ENCODE results near the gene SLC18A2.

SLC18A2 gene

DNA sequence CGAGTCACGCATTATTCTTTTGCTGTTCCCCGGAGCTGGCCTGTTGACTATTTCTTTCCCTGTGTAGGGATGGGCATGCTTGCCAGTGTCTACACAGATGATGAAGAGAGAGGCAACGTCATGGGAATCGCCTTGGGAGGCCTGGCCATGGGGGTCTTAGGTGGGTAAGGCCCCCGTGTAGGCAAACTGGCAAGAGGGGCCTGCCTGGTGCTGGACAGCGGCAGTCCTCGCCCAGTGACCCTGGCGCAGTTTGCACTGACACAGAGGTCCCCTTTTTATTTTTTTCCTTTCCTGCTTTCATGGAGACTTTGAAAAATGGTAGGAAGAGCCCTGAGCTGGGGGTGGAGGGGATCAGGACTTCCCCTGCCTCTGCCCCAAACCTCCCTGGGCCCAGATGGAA, 13.4 kb downstream of the SLC18A2 start:
- Histone ChIP-seq H3K27me3 (ENCODE audit: insufficient read depth, low read length) (no peaks in the 10 kb centered on the region), H3K4me1 (ENCODE audit: insufficient read depth, low read length) (peaks cover 10% of the 10 kb centered on the region), H3K36me3 (ENCODE audit: insufficient read depth, low read length) (no peaks in the 10 kb centered on the region), H3K27ac (ENCODE audit: low read depth, low read length) (no peak overlapping the region), H3K9me3 (ENCODE audit: insufficient read depth, low read depth, low read length) (no peaks in the 10 kb centered on the region), H3K9ac (ENCODE audit: low read depth, low read length) (no peak overlapping the region), H3K4me3 (ENCODE audit: low read length) (no peak overlapping the region)
- 79% methylated on average over 9 of the region's 9 CpGs for WGBS

DNA sequence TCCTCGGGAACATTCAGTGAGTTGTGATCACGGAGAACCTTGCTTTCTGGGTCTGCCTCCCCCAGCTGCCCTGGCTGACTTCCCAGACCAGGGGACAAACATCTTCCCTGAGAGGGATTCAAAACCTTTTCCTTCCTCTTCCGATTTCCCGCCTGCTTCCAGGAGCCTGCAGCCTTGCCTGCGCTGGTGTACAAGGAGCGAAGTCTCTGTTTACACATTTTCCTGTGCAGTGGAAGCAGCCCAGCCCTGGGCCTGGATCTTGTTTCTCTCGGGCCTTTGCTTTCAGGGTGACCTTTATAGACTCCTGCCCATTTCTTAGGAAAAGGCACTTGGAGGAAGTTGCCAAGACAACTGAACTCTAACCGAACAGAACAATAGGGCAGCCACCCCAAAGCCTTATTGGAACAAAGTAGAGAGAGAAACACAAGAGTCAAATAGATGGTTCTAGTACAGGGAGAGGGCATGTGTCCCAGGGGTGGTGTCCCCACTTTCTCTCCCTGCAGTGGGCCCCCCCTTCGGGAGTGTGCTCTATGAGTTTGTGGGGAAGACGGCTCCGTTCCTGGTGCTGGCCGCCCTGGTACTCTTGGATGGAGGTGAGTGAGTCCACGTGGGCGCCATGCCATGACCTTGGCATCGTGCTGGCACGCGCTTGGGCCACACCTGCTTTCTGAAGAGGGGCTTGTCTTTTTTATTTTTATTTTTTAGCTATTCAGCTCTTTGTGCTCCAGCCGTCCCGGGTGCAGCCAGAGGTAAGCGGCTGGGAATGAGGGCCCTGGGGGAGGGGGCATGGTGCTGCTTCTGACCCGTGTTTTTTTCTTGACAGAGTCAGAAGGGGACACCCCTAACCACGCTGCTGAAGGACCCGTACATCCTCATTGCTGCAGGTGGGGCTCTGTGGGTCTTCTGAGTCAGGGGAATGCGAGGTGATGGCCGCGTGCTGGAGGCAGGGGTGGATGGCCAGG, 14.1 kb downstream of the SLC18A2 start:
- no peak overlapping the region for H3K27ac ChIP-seq (ENCODE audit: low read depth, low read length)
- WGBS = 90% methylated on average over 26 of the region's 26 CpGs
- H3K4me3 ChIP-seq (ENCODE audit: low read length) = no peak overlapping the region
- H3K27me3 ChIP-seq (ENCODE audit: insufficient read depth, low read length) = no peaks in the 10 kb centered on the region
- no peaks in the 10 kb centered on the region for H3K36me3 ChIP-seq (ENCODE audit: insufficient read depth, low read length)
- H3K9me3 ChIP-seq (ENCODE audit: insufficient read depth, low read depth, low read length) = no peaks in the 10 kb centered on the region
- no peak overlapping the region for H3K9ac ChIP-seq (ENCODE audit: low read depth, low read length)
- H3K4me1 ChIP-seq (ENCODE audit: insufficient read depth, low read length) = peaks cover 15% of the 10 kb centered on the region

- WGBS = 90% methylated on average over 9 of the region's 9 CpGs
- H3K4me3 ChIP-seq (ENCODE audit: low read length) = no peak overlapping the region
Measured at GRCh38 chr10:117255835-117256460, 15.0 kb downstream of the SLC18A2 start.

DNA sequence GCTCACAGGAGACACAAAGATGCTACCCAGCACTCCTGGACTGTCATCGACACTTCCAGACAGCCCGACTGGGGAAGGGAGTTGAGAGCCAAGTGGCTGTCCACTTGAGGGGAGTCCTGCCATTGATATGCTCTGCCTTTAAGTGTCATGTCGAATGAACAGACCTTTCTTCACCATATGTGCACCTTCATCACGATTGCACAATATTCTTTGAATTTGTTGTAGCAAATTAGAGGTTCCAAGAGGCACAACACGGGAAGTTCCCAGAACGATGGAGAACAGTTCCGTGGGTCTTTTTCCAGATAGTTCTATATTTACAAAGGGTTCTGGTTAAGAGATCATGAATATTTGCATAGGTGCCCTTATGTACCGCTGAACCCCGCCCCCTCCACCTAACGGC, 16.0 kb downstream of the SLC18A2 start:
- Histone ChIP-seq H3K27me3 (ENCODE audit: insufficient read depth, low read length) (no peaks in the 10 kb centered on the region), H3K9me3 (ENCODE audit: insufficient read depth, low read depth, low read length) (no peaks in the 10 kb centered on the region), H3K4me3 (ENCODE audit: low read length) (no peak overlapping the region), H3K4me1 (ENCODE audit: insufficient read depth, low read length) (peaks cover 13% of the 10 kb centered on the region; the same call in 1 of the 2 replicates), H3K9ac (ENCODE audit: low read depth, low read length) (no peak overlapping the region), H3K27ac (ENCODE audit: low read depth, low read length) (no peak overlapping the region), H3K36me3 (ENCODE audit: insufficient read depth, low read length) (no peaks in the 10 kb centered on the region)
- 87% methylated on average over 10 of the region's 10 CpGs for WGBS

More at GRCh38 chr10:117255835-117256460, 15.0 kb downstream of the SLC18A2 start:
- Histone ChIP-seq H3K4me1 (ENCODE audit: insufficient read depth, low read length) (peaks cover 20% of the 10 kb centered on the region), H3K36me3 (ENCODE audit: insufficient read depth, low read length) (no peaks in the 10 kb centered on the region), H3K27me3 (ENCODE audit: insufficient read depth, low read length) (no peaks in the 10 kb centered on the region), H3K27ac (ENCODE audit: low read depth, low read length) (no peak overlapping the region), H3K9ac (ENCODE audit: low read depth, low read length) (no peak overlapping the region), H3K9me3 (ENCODE audit: insufficient read depth, low read depth, low read length) (no peaks in the 10 kb centered on the region)

GRCh38 chr10:117257721-117258120, 16.8 kb downstream of the SLC18A2 start:
- H3K4me1 ChIP-seq (ENCODE audit: insufficient read depth, low read length) = peaks cover 13% of the 10 kb centered on the region; the same call in 1 of the 2 replicates
- no peak overlapping the region for H3K9ac ChIP-seq (ENCODE audit: low read depth, low read length)
- no peak overlapping the region for H3K4me3 ChIP-seq (ENCODE audit: low read length)
- no peak overlapping the region for H3K27ac ChIP-seq (ENCODE audit: low read depth, low read length)
- WGBS = 82% methylated on average over 3 of the region's 3 CpGs
- H3K27me3 ChIP-seq (ENCODE audit: insufficient read depth, low read length) = no peaks in the 10 kb centered on the region
- no peaks in the 10 kb centered on the region for H3K9me3 ChIP-seq (ENCODE audit: insufficient read depth, low read depth, low read length)
- no peaks in the 10 kb centered on the region for H3K36me3 ChIP-seq (ENCODE audit: insufficient read depth, low read length)

GRCh38 chr10:117259279-117259678, 18.4 kb downstream of the SLC18A2 start:
- Histone ChIP-seq H3K9ac (ENCODE audit: low read depth, low read length) (no peak overlapping the region), H3K36me3 (ENCODE audit: insufficient read depth, low read length) (no peaks in the 10 kb centered on the region), H3K9me3 (ENCODE audit: insufficient read depth, low read depth, low read length) (no peaks in the 10 kb centered on the region), H3K27ac (ENCODE audit: low read depth, low read length) (no peak overlapping the region), H3K4me1 (ENCODE audit: insufficient read depth, low read length) (peaks cover 13% of the 10 kb centered on the region; the same call in 1 of the 2 replicates), H3K27me3 (ENCODE audit: insufficient read depth, low read length) (no peaks in the 10 kb centered on the region), H3K4me3 (ENCODE audit: low read length) (no peak overlapping the region)
- 98% methylated on average over 3 of the region's 3 CpGs for WGBS

GRCh38 chr10:117260084-117260483, 19.2 kb downstream of the SLC18A2 start:
- H3K27me3 ChIP-seq (ENCODE audit: insufficient read depth, low read length) = no peaks in the 10 kb centered on the region
- 50% methylated on average over 4 of the region's 4 CpGs for WGBS

GRCh38 chr10:117261501-117261900, 20.6 kb downstream of the SLC18A2 start:
- Histone ChIP-seq H3K4me1 (ENCODE audit: insufficient read depth, low read length) (peaks cover 13% of the 10 kb centered on the region; the same call in 1 of the 2 replicates), H3K27ac (ENCODE audit: low read depth, low read length) (no peak overlapping the region), H3K4me3 (ENCODE audit: low read length) (no peak overlapping the region), H3K9ac (ENCODE audit: low read depth, low read length) (no peak overlapping the region), H3K9me3 (ENCODE audit: insufficient read depth, low read depth, low read length) (no peaks in the 10 kb centered on the region), H3K27me3 (ENCODE audit: insufficient read depth, low read length) (no peaks in the 10 kb centered on the region), H3K36me3 (ENCODE audit: insufficient read depth, low read length) (no peaks in the 10 kb centered on the region)
- WGBS = 87% methylated on average over 3 of the region's 3 CpGs

More at GRCh38 chr10:117260084-117260483, 19.2 kb downstream of the SLC18A2 start:
- Histone ChIP-seq H3K36me3 (ENCODE audit: insufficient read depth, low read length) (no peaks in the 10 kb centered on the region), H3K27ac (ENCODE audit: low read depth, low read length) (no peak overlapping the region), H3K9me3 (ENCODE audit: insufficient read depth, low read depth, low read length) (no peaks in the 10 kb centered on the region), H3K4me3 (ENCODE audit: low read length) (no peak overlapping the region), H3K9ac (ENCODE audit: low read depth, low read length) (no peak overlapping the region), H3K4me1 (ENCODE audit: insufficient read depth, low read length) (peaks cover 13% of the 10 kb centered on the region; the same call in 1 of the 2 replicates)

- Histone ChIP-seq H3K4me3 (ENCODE audit: low read length) (no peak overlapping the region), H3K4me1 (ENCODE audit: insufficient read depth, low read length) (peaks cover 13% of the 10 kb centered on the region; the same call in 1 of the 2 replicates), H3K9me3 (ENCODE audit: insufficient read depth, low read depth, low read length) (no peaks in the 10 kb centered on the region), H3K27ac (ENCODE audit: low read depth, low read length) (no peak overlapping the region), H3K36me3 (ENCODE audit: insufficient read depth, low read length) (no peaks in the 10 kb centered on the region), H3K27me3 (ENCODE audit: insufficient read depth, low read length) (no peaks in the 10 kb centered on the region), H3K9ac (ENCODE audit: low read depth, low read length) (no peak overlapping the region)
- WGBS = 94% methylated on average over 10 of the region's 10 CpGs
Measured at GRCh38 chr10:117262291-117262902, 21.5 kb downstream of the SLC18A2 start.

DNA sequence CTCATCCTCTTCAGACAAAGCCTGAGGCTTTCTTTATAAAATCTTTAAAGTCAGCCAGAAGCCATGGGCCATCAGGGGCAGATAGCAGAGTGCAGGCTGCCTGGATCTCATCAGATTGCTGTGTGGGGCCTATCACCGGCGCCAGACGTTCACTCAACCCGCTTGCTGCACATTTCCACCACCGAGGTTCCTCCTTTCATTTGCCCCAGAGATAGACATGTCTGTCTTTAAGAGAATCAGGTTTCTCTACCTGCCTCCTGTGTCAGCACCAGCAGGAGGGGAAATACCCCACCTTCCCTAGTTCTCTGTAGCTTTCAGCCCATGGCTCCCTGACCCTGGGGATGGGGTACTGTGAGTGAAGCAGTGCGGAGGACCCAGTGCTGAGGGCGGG, 22.0 kb downstream of the SLC18A2 start:
- 74% methylated on average over 7 of the region's 7 CpGs for WGBS

GRCh38 chr10:117264782-117265181, 23.9 kb downstream of the SLC18A2 start:
- H3K4me1 ChIP-seq (ENCODE audit: insufficient read depth, low read length) = peaks cover 11% of the 10 kb centered on the region; the same call in 1 of the 2 replicates
- no peaks in the 10 kb centered on the region for H3K9me3 ChIP-seq (ENCODE audit: insufficient read depth, low read depth, low read length)
- no peak overlapping the region for H3K9ac ChIP-seq (ENCODE audit: low read depth, low read length)
- no peak overlapping the region for H3K27ac ChIP-seq (ENCODE audit: low read depth, low read length)
- 83% methylated on average over 7 of the region's 7 CpGs for WGBS
- no peaks in the 10 kb centered on the region for H3K36me3 ChIP-seq (ENCODE audit: insufficient read depth, low read length)
- H3K27me3 ChIP-seq (ENCODE audit: insufficient read depth, low read length) = no peaks in the 10 kb centered on the region
- H3K4me3 ChIP-seq (ENCODE audit: low read length) = no peak overlapping the region

More for the DNA sequence above, 22.0 kb downstream of the SLC18A2 start:
- no peaks in the 10 kb centered on the region for H3K9me3 ChIP-seq (ENCODE audit: insufficient read depth, low read depth, low read length)
- no peak overlapping the region for H3K27ac ChIP-seq (ENCODE audit: low read depth, low read length)
- H3K27me3 ChIP-seq (ENCODE audit: insufficient read depth, low read length) = no peaks in the 10 kb centered on the region
- H3K36me3 ChIP-seq (ENCODE audit: insufficient read depth, low read length) = no peaks in the 10 kb centered on the region
- H3K4me3 ChIP-seq (ENCODE audit: low read length) = no peak overlapping the region
- no peak overlapping the region for H3K9ac ChIP-seq (ENCODE audit: low read depth, low read length)
- peaks cover 13% of the 10 kb centered on the region; the same call in 1 of the 2 replicates for H3K4me1 ChIP-seq (ENCODE audit: insufficient read depth, low read length)

All from HUES64 (cell line).